ENCODE measurements around the gene SLC30A7. TPM values are rescaled to one million over a fixed set of nuclear protein-coding genes. Genes with fewer than 3 reads are reported as not detected.
"Not testable (repeated sequence)": the region's sequence is repeated elsewhere in the genome, so short reads cannot be mapped to it uniquely, and the experiment has no call there.

The SLC30A7 gene
- total RNA-seq, 1 experiment from 2014 or later: 55.0 TPM

DNA sequence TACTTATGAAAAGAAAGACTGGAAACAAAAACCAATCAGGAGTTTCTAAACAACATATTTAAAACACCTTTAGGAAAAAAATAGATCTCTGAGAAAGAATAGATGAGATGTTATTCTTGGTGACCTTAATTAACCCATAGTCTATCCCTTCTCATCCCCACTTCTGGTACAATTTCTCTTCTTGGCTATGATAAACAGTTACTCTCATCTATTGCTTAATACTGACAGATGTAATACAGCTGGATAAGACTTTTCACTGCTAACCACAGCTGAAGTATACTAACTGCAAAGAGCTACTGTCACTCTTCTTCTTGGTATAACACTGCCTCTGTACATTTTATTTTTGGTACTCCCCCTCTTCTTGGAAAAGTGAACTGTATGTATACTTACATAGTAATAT is 16.5 kb upstream of the SLC30A7 start:
- Mint-ChIP-seq H3K27me3 (ENCODE audit: insufficient read depth, unreplicated experiment) (no peaks in the 10 kb centered on the region), H3K4me3 (ENCODE audit: unreplicated experiment) (no peak overlapping the region), H3K36me3 (ENCODE audit: insufficient read depth, unreplicated experiment) (no peaks in the 10 kb centered on the region), H3K4me1 (ENCODE audit: insufficient read depth, unreplicated experiment) (peaks cover 15% of the 10 kb centered on the region), H3K9me3 (ENCODE audit: unreplicated experiment) (no peaks in the 10 kb centered on the region), H3K27ac (ENCODE audit: low read depth, unreplicated experiment) (no peak overlapping the region)
- ChIA-PET POLR2A (interaction anchor here (0.5 to 8.1 kb wide), 2 partner anchors 16 to 338 kb away, joined by 3 to 139 read pairs; partner anchors contain the start of genes EXTL2 and SLC30A7), CTCF (interaction anchor here (1.3 to 3.0 kb wide), 5 partner anchors 9 to 526 kb away, joined by 3 to 25 read pairs (median 4); no protein-coding TSS in a partner anchor)
- DNase-seq (ENCODE audit: unreplicated experiment): no peak
- TF ChIP-seq, protein P1, sequence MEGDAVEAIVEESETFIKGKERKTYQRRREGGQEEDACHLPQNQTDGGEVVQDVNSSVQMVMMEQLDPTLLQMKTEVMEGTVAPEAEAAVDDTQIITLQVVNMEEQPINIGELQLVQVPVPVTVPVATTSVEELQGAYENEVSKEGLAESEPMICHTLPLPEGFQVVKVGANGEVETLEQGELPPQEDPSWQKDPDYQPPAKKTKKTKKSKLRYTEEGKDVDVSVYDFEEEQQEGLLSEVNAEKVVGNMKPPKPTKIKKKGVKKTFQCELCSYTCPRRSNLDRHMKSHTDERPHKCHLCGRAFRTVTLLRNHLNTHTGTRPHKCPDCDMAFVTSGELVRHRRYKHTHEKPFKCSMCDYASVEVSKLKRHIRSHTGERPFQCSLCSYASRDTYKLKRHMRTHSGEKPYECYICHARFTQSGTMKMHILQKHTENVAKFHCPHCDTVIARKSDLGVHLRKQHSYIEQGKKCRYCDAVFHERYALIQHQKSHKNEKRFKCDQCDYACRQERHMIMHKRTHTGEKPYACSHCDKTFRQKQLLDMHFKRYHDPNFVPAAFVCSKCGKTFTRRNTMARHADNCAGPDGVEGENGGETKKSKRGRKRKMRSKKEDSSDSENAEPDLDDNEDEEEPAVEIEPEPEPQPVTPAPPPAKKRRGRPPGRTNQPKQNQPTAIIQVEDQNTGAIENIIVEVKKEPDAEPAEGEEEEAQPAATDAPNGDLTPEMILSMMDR (IDR thresholded peaks at IDR 0.05; ENCODE audit: unreplicated experiment): no peak
- BruUV-seq (replicated peaks): no TSS peak
- intact Hi-C loops (cut with micrococcal nuclease): no loop called here

GRCh38 chr1:100881687-100882086 is 14.2 kb upstream of the SLC30A7 start:
- no TSS peak for BruUV-seq (replicated peaks)
- Mint-ChIP-seq H3K36me3 (ENCODE audit: insufficient read depth, unreplicated experiment) (peaks cover 3% of the 10 kb centered on the region), H3K4me1 (ENCODE audit: insufficient read depth, unreplicated experiment) (peaks cover 19% of the 10 kb centered on the region), H3K9me3 (ENCODE audit: unreplicated experiment) (no peaks in the 10 kb centered on the region), H3K27ac (ENCODE audit: low read depth, unreplicated experiment) (no peak overlapping the region), H3K4me3 (ENCODE audit: unreplicated experiment) (no peak overlapping the region), H3K27me3 (ENCODE audit: insufficient read depth, unreplicated experiment) (no peaks in the 10 kb centered on the region)
- no peak for DNase-seq (ENCODE audit: unreplicated experiment)
- POLR2A ChIA-PET: interaction anchor here (0.6 to 8.1 kb wide), 2 partner anchors 14 to 1047 kb away, joined by 3 to 139 read pairs; partner anchors contain the start of genes EXTL2 and SLC30A7
- CTCF ChIA-PET: interaction anchor here (0.6 to 1.7 kb wide), 2 partner anchors 13 to 138 kb away, joined by 5 to 7 read pairs; no protein-coding TSS in a partner anchor
- TF ChIP-seq, protein P1 (IDR thresholded peaks at IDR 0.05; ENCODE audit: unreplicated experiment): no peak
- intact Hi-C loops (cut with micrococcal nuclease): no loop called here

GRCh38 chr1:100882698-100883097 is 13.2 kb upstream of the SLC30A7 start:
- TF ChIP-seq, protein P1 (IDR thresholded peaks at IDR 0.05; ENCODE audit: unreplicated experiment): no peak
- intact Hi-C loops (cut with micrococcal nuclease): no loop called here
- Mint-ChIP-seq H3K27me3 (ENCODE audit: insufficient read depth, unreplicated experiment) (no peaks in the 10 kb centered on the region), H3K4me3 (ENCODE audit: unreplicated experiment) (no peak overlapping the region), H3K4me1 (ENCODE audit: insufficient read depth, unreplicated experiment) (peaks cover 19% of the 10 kb centered on the region), H3K27ac (ENCODE audit: low read depth, unreplicated experiment) (no peak overlapping the region), H3K9me3 (ENCODE audit: unreplicated experiment) (no peaks in the 10 kb centered on the region), H3K36me3 (ENCODE audit: insufficient read depth, unreplicated experiment) (peaks cover 10% of the 10 kb centered on the region)
- no TSS peak for BruUV-seq (replicated peaks)
- DNase-seq (ENCODE audit: unreplicated experiment): no peak
- ChIA-PET CTCF (interaction anchor here (0.5 to 1.7 kb wide), 7 partner anchors 14 to 423 kb away, joined by 3 to 7 read pairs (median 3); no protein-coding TSS in a partner anchor), POLR2A (interaction anchor here (0.8 to 8.1 kb wide), 4 partner anchors 13 to 1117 kb away, joined by 3 to 139 read pairs (median 3); partner anchors contain the start of genes EXTL2, FRRS1 and SLC30A7)

DNA sequence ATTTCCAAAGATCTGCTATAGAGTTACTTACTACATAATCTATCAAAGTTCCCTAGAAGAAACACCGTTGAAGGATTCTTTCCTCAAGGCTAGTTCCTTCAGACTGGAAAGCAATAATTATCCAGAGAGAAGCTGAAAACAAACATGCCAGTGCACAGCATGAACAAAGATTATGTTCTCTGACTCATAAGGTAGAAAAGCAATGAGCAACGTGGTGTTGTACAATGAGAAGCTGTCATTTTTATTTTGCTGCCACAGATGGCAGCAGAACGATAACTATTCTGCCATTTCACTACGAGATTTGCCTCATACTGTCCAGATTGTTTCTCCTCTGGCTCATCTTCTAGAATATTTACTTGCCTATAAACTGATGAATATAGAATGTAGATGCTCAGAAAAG is 11.9 kb upstream of the SLC30A7 start:
- peak; percentile 68 for DNase-seq (ENCODE audit: unreplicated experiment)
- Mint-ChIP-seq H3K27ac (ENCODE audit: low read depth, unreplicated experiment) (peak overlapping the region; percentile 21), H3K9me3 (ENCODE audit: unreplicated experiment) (no peaks in the 10 kb centered on the region), H3K27me3 (ENCODE audit: insufficient read depth, unreplicated experiment) (no peaks in the 10 kb centered on the region), H3K4me1 (ENCODE audit: insufficient read depth, unreplicated experiment) (peaks cover 19% of the 10 kb centered on the region), H3K4me3 (ENCODE audit: unreplicated experiment) (no peak overlapping the region), H3K36me3 (ENCODE audit: insufficient read depth, unreplicated experiment) (peaks cover 14% of the 10 kb centered on the region)
- ChIA-PET CTCF (interaction anchor here (0.6 to 3.8 kb wide), 12 partner anchors 11 to 1105 kb away, joined by 3 to 20 read pairs (median 4); partner anchors contain the start of gene EXTL2), POLR2A (interaction anchor here (0.5 to 8.1 kb wide), 6 partner anchors 8 to 1128 kb away, joined by 3 to 139 read pairs (median 4); partner anchors contain the start of genes EXTL2, FRRS1 and SLC30A7)
- TF ChIP-seq, protein P1 (IDR thresholded peaks at IDR 0.05; ENCODE audit: unreplicated experiment): peak; percentile 15
- intact Hi-C loops (cut with micrococcal nuclease): loop anchor here (1.0 kb wide), 1 partner anchor 404 kb away; no protein-coding TSS in a partner anchor
- no TSS peak for BruUV-seq (replicated peaks)

DNA sequence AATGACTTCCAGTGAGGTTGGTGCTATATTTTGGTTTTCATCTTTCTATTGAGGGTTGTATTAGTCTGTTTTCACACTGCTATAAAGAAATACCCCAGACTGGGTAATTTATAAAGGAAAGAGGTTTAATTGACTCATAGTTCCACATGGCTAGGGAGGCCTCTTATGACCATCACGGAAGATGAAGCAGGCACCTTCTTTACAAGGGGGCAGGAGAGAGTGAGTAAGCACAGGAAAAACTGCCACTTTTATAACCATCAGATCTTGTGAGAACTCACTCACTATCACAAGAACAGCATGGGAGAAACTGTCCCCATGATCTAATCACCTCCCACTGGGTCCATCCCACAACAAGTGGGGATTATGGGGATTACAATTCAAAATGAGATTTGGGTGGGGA is 6.9 kb upstream of the SLC30A7 start:
- H3K27ac Mint-ChIP-seq (ENCODE audit: low read depth, unreplicated experiment); intact Hi-C loops (cut with micrococcal nuclease); DNase-seq (ENCODE audit: unreplicated experiment); H3K4me3 Mint-ChIP-seq (ENCODE audit: unreplicated experiment); H3K27me3 Mint-ChIP-seq (ENCODE audit: insufficient read depth, unreplicated experiment); BruUV-seq (replicated peaks); H3K9me3 Mint-ChIP-seq (ENCODE audit: unreplicated experiment); POLR2A ChIA-PET; CTCF ChIA-PET: not testable (repeated sequence)
- Mint-ChIP-seq H3K4me1 (ENCODE audit: insufficient read depth, unreplicated experiment) (peaks cover 12% of the 10 kb centered on the region), H3K36me3 (ENCODE audit: insufficient read depth, unreplicated experiment) (peaks cover 20% of the 10 kb centered on the region)

DNA sequence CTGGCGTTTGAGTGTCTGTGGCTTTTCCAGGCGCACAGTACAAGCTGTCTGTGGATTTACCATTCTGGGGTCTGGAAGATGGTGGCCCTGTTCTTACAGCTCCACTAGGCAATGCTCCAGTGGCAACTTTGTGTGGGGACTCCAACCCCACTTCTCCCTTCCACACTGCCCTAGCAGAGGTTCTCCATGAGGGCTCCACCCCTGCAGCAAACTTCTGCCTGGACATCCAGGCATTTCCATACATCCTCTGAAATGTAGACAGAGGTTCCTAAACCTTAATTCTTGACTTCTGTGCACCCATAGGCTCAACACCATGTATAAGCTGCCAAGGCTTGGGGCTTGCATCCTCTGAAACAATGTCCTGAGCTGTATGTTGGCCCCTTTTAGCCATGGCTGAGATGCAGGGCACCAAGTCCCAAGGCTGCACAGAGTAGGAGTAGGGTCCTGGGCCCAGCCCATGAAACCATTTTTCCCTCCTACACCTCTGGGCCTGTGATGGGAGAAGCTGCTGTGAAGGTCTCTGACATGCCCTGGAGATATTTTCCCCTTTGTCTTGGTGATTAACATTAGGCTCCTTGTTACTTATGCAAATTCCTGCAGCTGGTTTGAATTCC is 5.9 kb upstream of the SLC30A7 start:
- BruUV-seq (replicated peaks); H3K27me3 Mint-ChIP-seq (ENCODE audit: insufficient read depth, unreplicated experiment); H3K27ac Mint-ChIP-seq (ENCODE audit: low read depth, unreplicated experiment); DNase-seq (ENCODE audit: unreplicated experiment); H3K9me3 Mint-ChIP-seq (ENCODE audit: unreplicated experiment); CTCF ChIA-PET; H3K4me3 Mint-ChIP-seq (ENCODE audit: unreplicated experiment); H3K4me1 Mint-ChIP-seq (ENCODE audit: insufficient read depth, unreplicated experiment): not testable (repeated sequence)
- intact Hi-C loops (cut with micrococcal nuclease): loop anchor here (10.0 kb wide), 1 partner anchor 755 kb away; the partner anchor contains the start of genes SASS6 and TRMT13
- POLR2A ChIA-PET: interaction anchor here (0.6 kb wide), 1 partner anchor 35 kb away, joined by 4 read pairs; no protein-coding TSS in a partner anchor
- peaks cover 20% of the 10 kb centered on the region for H3K36me3 Mint-ChIP-seq (ENCODE audit: insufficient read depth, unreplicated experiment)

All from MCF 10A (cell line).